ENCODE results near the gene POU2AF1.

- no peak for TF ChIP-seq MAFK (conservative IDR thresholded peaks at IDR 0.05 in 1 of 2, IDR thresholded peaks at IDR 0.05 in 1 of 2; ENCODE audit: low read length in 2 of 2)
- TF ChIP-seq HNRNPLL (IDR thresholded peaks at IDR 0.05; ENCODE audit: low read depth, low read length, poor library complexity, severe bottlenecking): no peak
- no peak for TF ChIP-seq SUZ12 (IDR thresholded peaks at IDR 0.05; ENCODE audit: low read depth, low read length)
- no peak for TF ChIP-seq ARHGAP35 (CRISPR knock-in tag; IDR thresholded peaks at IDR 0.05; ENCODE audit: borderline replicate concordance)
- no peak for TF ChIP-seq ZBTB42 (CRISPR knock-in tag; IDR thresholded peaks at IDR 0.05)
- no peak for TF ChIP-seq ZNF687 (CRISPR knock-in tag; IDR thresholded peaks at IDR 0.05)
- no peak for TF ChIP-seq ZBTB8A (CRISPR knock-in tag; IDR thresholded peaks at IDR 0.05; ENCODE audit: borderline replicate concordance, low read depth)
- no peak for TF ChIP-seq ZNF282 (IDR thresholded peaks at IDR 0.05; ENCODE audit: partially characterized antibody)
- peak; percentile 50; the same call in 1 of the 2 replicates for TF ChIP-seq CEBPB (IDR thresholded peaks at IDR 0.05; ENCODE audit: borderline replicate concordance, low read depth, low read length)
- no peak for TF ChIP-seq SRF (IDR thresholded peaks at IDR 0.05; ENCODE audit: low read depth, low read length)
- no peak for TF ChIP-seq ELK4 (CRISPR knock-in tag; IDR thresholded peaks at IDR 0.05; ENCODE audit: borderline replicate concordance)
- TF ChIP-seq HDAC6 (IDR thresholded peaks at IDR 0.05; ENCODE audit: low read depth, low read length): no peak
- no peak for TF ChIP-seq ZNF275 (CRISPR knock-in tag; IDR thresholded peaks at IDR 0.05; ENCODE audit: borderline replicate concordance)
Measured at GRCh38 chr11:111384494-111384893, 5.4 kb upstream of the POU2AF1 start.
